Caco-2 (cell line): ENCODE data around the gene IKZF3. TPM values are rescaled to one million over a fixed set of nuclear protein-coding genes. Genes with fewer than 3 reads are reported as not detected.
"Not testable (repeated sequence)": the region's sequence is repeated elsewhere in the genome, so short reads cannot be mapped to it uniquely, and the experiment has no call there.

ENCODE experiments used
- BruUV-seq: library from RNA; stranded (reverse); fragments of 400-500 nt; replicated peaks from 2 replicates; lab custom pipeline; 2021; lab: Mats Ljungman, UMichigan
- CTCF ChIA-PET: fragments of 300-600 bp; sonication (Branson Sonifier 250); formaldehyde crosslinking; loops from one replicate; lab custom pipeline; 2022; ENCODE audit warnings: antibody characterized with exemption; lab: Charles Lee
- POLR2A ChIA-PET: fragments of 300-600 bp; sonication (Branson Sonifier 250); formaldehyde crosslinking; loops from one replicate; lab custom pipeline; 2022; ENCODE audit warnings: antibody characterized with exemption; lab: Charles Lee
- DNase-seq, 2 experiments: peaks; one replicate each; pipeline versions ENCODE4 v3.0.0 to v3.0.0-alpha.2; 2020 to 2022
- H3K27me3 ChIP-seq: replicated peaks from 2 replicates; pipeline ENCODE4 v1.6.0; 2011; ENCODE audit warnings: low read length; ENCODE audit not compliant: control insufficient read depth, insufficient read depth
- H3K36me3 ChIP-seq: 2 replicates; pipeline ENCODE4 v1.5.1; 2011; ENCODE audit warnings: low read length; ENCODE audit not compliant: control insufficient read depth, insufficient read depth
- H3K4me1 ChIP-seq: fragments of 250-450 bp; sonication (Bioruptor Pico); 2 replicates; pipeline ENCODE4 v1.5.1; 2020; ENCODE audit warnings: mild to moderate bottlenecking
- H3K4me3 ChIP-seq: 2 replicates; pipeline ENCODE4 v1.5.1; 2011; ENCODE audit warnings: low read depth, mild to moderate bottlenecking, control low read depth, low read length
- H3K9me3 ChIP-seq: fragments of 250-450 bp; sonication (Bioruptor Pico); 2 replicates; pipeline ENCODE4 v1.5.1; 2020; ENCODE audit warnings: mild to moderate bottlenecking, moderate library complexity
- H3K27ac Mint-ChIP-seq: one replicate; pipeline ENCODE4 v1.8.0; 2022; ENCODE audit warnings: mixed read lengths; ENCODE audit not compliant: unreplicated experiment
- H3K27me3 Mint-ChIP-seq: one replicate; pipeline ENCODE4 v1.8.0; 2022; ENCODE audit warnings: mixed read lengths; ENCODE audit not compliant: insufficient read depth, unreplicated experiment
- H3K36me3 Mint-ChIP-seq: one replicate; pipeline ENCODE4 v1.8.0; 2022; ENCODE audit warnings: mild to moderate bottlenecking, mixed read lengths; ENCODE audit not compliant: insufficient read depth, unreplicated experiment
- H3K4me1 Mint-ChIP-seq: one replicate; pipeline ENCODE4 v1.8.0; 2022; ENCODE audit warnings: low read depth, mixed read lengths; ENCODE audit not compliant: unreplicated experiment
- H3K4me3 Mint-ChIP-seq: one replicate; pipeline ENCODE4 v1.8.0; 2022; ENCODE audit warnings: mild to moderate bottlenecking, moderate library complexity, mixed read lengths; ENCODE audit not compliant: unreplicated experiment
- H3K9me3 Mint-ChIP-seq: one replicate; pipeline ENCODE4 v1.8.0; 2022; ENCODE audit warnings: mixed read lengths; ENCODE audit not compliant: unreplicated experiment
- CTCF ChIP-seq, 2 experiments: fragments of 200-600 bp in 1 of 2; IDR thresholded peaks; 1 replicate in 1 of 2; 2 replicates in 1 of 2; pipeline versions ENCODE4 v1.5.1 to v1.8.0; 2011 to 2022; ENCODE audit warnings: antibody characterized with exemption in 1 of 2, control low read depth in 1 of 2, inconsistent platforms in 1 of 2, low read depth in 1 of 2, low read length in 1 of 2, mild to moderate bottlenecking in 1 of 2, moderate library complexity in 1 of 2; ENCODE audit not compliant: insufficient read depth in 1 of 2, severe bottlenecking in 1 of 2, unreplicated experiment in 1 of 2
- intact Hi-C: fragments of 100-400 bp; cut with micrococcal nuclease; formaldehyde crosslinking; loops from one replicate; pipeline ENCODE4 v1.10.0; 2022; ENCODE audit not compliant: unreplicated experiment
- total RNA-seq: library from RNA; stranded (reverse); gene quantifications from 2 replicates; pipeline ENCODE4 v1.2.3, GENCODE V29; 2022

Gene IKZF3
- total RNA-seq, 1 experiment from 2014 or later = 2.8 TPM

DNA sequence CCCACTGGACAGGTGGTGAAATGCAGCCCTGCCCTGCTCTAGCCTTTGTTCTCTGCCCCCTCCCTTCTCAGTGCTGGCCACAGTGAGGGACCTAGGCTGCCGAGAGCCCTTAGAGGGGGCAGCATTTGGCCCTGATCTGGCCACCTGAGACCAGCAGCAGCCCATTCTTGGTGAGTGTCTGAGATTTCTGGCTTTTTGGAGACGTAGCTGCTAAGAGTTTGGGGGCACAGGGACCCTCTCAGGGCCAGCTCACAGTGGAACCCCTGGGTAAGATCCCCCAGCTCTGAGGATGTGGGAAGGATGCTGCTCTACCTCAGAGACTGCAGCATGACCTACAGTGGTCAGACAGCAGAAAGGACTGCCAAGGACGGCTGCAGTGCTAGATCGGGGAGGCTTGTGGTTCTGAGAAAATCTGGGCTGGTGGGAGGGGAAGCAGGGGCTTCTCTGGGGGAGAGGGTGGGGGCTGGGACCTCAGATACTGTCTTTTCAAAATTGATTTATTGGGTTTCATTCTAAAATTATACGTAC lies 113.0 kb downstream of the IKZF3 start:
- Mint-ChIP-seq H3K36me3 (peaks cover 20% of the 10 kb centered on the region), H3K27me3 (peaks cover under 1% of the 10 kb centered on the region), H3K4me1 (peaks cover 8% of the 10 kb centered on the region), H3K27ac (no peak overlapping the region), H3K4me3 (no peak overlapping the region), H3K9me3 (no peaks in the 10 kb centered on the region)
- CTCF ChIA-PET = interaction anchor here (1.0 kb wide), 1 partner anchor 129 kb away, joined by 3 read pairs; no protein-coding TSS in a partner anchor
- Histone ChIP-seq H3K4me3 (no peak overlapping the region), H3K36me3 (0 out of 2 replicates have a peak, but pooled peaks cover 1% of the 10 kb centered on the region), H3K9me3 (no peaks in the 10 kb centered on the region), H3K27me3 (no peaks in the 10 kb centered on the region), H3K4me1 (peaks cover 16% of the 10 kb centered on the region)
- TF ChIP-seq CTCF (IDR thresholded peaks at IDR 0.05; ENCODE audit: insufficient read depth in 1 of 2, low read depth in 1 of 2, low read length in 1 of 2, severe bottlenecking in 1 of 2, unreplicated experiment in 1 of 2) = no peak
- DNase-seq = no peak
- BruUV-seq = no TSS peak
- POLR2A ChIA-PET = no interaction called here
- intact Hi-C loops = loop anchor here (10.0 kb wide), 1 partner anchor 196 kb away; no protein-coding TSS in a partner anchor

GRCh38 chr17:39750131-39751015 lies 113.7 kb downstream of the IKZF3 start:
- peaks cover 27% of the 10 kb centered on the region for H3K36me3 Mint-ChIP-seq
- H3K27me3 Mint-ChIP-seq = no peaks in the 10 kb centered on the region
- peaks cover 8% of the 10 kb centered on the region for H3K4me1 Mint-ChIP-seq
- POLR2A ChIA-PET = no interaction called here
- no peaks in the 10 kb centered on the region for H3K9me3 Mint-ChIP-seq
- Histone ChIP-seq H3K9me3 (no peaks in the 10 kb centered on the region), H3K4me3 (no peak overlapping the region), H3K4me1 (peaks cover 16% of the 10 kb centered on the region), H3K27me3 (no peaks in the 10 kb centered on the region), H3K36me3 (peaks cover 3% of the 10 kb centered on the region)
- BruUV-seq = no TSS peak
- DNase-seq = no peak
- TF ChIP-seq CTCF (IDR thresholded peaks at IDR 0.05; ENCODE audit: insufficient read depth in 1 of 2, low read depth in 1 of 2, low read length in 1 of 2, severe bottlenecking in 1 of 2, unreplicated experiment in 1 of 2) = no peak
- intact Hi-C loops = loop anchor here (10.0 kb wide), 1 partner anchor 196 kb away; no protein-coding TSS in a partner anchor
- no peak overlapping the region for H3K4me3 Mint-ChIP-seq
- H3K27ac Mint-ChIP-seq = no peak overlapping the region
- CTCF ChIA-PET = interaction anchor here (1.4 kb wide), 1 partner anchor 129 kb away, joined by 5 read pairs; no protein-coding TSS in a partner anchor

DNA sequence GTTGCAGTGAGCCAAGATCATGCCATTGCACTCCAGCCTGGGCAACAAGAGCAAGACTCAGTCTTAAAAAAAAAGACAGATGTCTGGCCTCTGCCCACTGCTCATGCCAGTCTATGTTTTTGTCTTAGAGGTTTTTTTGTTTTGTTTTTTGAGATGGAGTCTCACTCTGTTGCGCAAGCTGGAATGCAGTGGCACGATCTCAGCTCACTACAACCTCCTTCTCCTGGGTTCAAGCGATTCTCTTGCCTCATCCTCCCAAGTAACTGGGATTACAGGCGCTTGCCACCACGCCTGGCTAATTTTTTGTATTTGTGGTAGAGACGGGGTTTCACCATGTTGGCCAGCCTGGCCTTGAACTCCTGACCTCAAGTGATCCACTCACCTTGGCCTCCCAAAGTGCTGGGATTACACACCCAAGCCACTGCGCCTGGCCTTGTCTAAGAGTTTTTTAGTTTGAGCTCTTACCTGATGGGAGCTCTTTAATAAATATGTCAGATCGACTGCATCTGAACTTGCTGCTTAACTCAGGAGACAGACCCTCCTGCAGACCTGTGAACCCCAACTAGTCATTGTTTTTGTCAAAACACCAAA lies 115.6 kb downstream of the IKZF3 start:
- H3K4me3 ChIP-seq, intact Hi-C loops, H3K9me3 ChIP-seq, H3K27me3 ChIP-seq, H3K27ac Mint-ChIP-seq, H3K27me3 Mint-ChIP-seq, H3K4me1 Mint-ChIP-seq, H3K9me3 Mint-ChIP-seq, BruUV-seq, H3K4me3 Mint-ChIP-seq: not testable (repeated sequence)
- peak in 1 of 2 experiments; percentile 14 for DNase-seq
- H3K36me3 Mint-ChIP-seq = peaks cover 43% of the 10 kb centered on the region
- H3K36me3 ChIP-seq = peaks cover 16% of the 10 kb centered on the region
- ChIA-PET POLR2A (interaction anchor here (0.6 to 1.0 kb wide), 2 partner anchors 9 to 19 kb away, joined by 4 to 7 read pairs; no protein-coding TSS in a partner anchor), CTCF (interaction anchor here (1.4 kb wide), 1 partner anchor 127 kb away, joined by 5 read pairs; no protein-coding TSS in a partner anchor)
- H3K4me1 ChIP-seq = peaks cover 11% of the 10 kb centered on the region; the same call in 1 of the 2 replicates
